Rectal smooth muscle tissue (tissue), 1 donor: ENCODE data around the gene PCNX2.

Experiments
- H3K27ac ChIP-seq: one replicate; pipeline ENCODE4 v1.7.0; 2013; ENCODE audit warnings: low read depth, low read length, inconsistent platforms
- H3K27me3 ChIP-seq: one replicate; pipeline ENCODE4 v1.7.0; 2013; ENCODE audit warnings: low read length; ENCODE audit not compliant: control insufficient read depth, insufficient read depth
- H3K36me3 ChIP-seq: one replicate; pipeline ENCODE4 v1.7.0; 2013; ENCODE audit warnings: low read length; ENCODE audit not compliant: control insufficient read depth, insufficient read depth
- H3K4me1 ChIP-seq: one replicate; pipeline ENCODE4 v1.7.0; 2013; ENCODE audit warnings: low read length; ENCODE audit not compliant: control insufficient read depth, insufficient read depth
- H3K4me3 ChIP-seq: one replicate; pipeline ENCODE4 v1.7.0; 2013; ENCODE audit warnings: low read length
- H3K9ac ChIP-seq: one replicate; pipeline ENCODE4 v1.7.0; 2013; ENCODE audit warnings: low read length

PCNX2 gene

DNA sequence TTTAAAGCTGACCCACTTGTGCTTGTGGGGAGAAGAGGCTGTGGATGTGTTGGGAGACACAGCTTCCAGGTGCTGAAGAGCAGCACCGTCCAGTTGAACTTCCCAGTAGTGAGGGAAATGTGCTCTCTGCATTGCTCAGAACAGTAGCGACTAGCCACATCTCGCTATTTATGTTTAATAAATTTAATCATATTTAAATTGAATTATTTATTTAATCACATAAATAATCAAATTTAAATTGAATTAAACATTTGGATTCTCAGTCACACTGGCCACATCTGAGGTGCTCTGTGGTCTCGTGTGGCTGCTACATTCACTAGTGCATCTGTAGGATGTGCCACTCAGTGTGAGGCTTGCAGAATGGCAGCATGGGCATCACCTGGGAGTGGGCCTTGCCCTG, 325.0 kb downstream of the PCNX2 start:
- Histone ChIP-seq H3K9ac (no peak overlapping the region), H3K27me3 (no peaks in the 10 kb centered on the region), H3K27ac (no peak overlapping the region), H3K36me3 (peaks cover 30% of the 10 kb centered on the region), H3K4me3 (no peak overlapping the region), H3K4me1 (no peaks in the 10 kb centered on the region)

DNA sequence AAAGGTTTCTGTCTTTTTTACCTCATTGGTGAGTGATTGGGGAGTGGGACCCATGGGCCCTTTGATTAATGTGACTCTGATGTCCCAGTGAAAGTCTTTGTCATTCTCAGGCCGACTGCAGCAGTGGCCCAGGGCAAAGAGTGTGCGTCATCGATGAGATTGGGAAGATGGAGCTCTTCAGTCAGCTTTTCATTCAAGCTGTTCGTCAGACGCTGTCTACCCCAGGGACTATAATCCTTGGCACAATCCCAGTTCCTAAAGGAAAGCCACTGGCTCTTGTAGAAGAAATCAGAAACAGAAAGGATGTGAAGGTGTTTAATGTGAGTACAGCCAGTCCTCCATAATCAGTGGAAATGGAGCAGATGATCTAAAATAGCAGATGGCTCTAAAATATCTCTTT, 325.7 kb downstream of the PCNX2 start:
- Histone ChIP-seq H3K4me3 (no peak overlapping the region), H3K27me3 (no peaks in the 10 kb centered on the region), H3K9ac (no peak overlapping the region), H3K36me3 (peaks cover 30% of the 10 kb centered on the region), H3K27ac (no peak overlapping the region), H3K4me1 (no peaks in the 10 kb centered on the region)

DNA sequence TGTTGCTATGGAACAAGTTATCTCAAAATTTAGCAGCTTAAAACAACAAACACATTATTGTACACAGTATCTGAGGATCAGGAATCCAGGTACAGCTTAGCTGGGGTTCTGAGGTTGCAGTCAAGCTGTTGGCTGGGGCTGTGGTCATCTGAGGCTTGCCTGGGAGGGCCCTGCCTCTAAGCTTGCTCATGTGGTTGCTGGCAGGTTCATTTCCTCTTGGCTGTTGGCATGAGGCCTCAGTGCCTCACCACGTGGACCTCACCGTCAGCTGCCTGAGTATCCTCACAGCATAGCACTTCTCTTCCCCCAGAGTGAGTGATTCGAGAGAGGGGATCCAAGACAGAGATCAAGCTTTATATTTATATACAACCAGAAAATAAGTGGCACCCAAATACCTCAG, 326.6 kb downstream of the PCNX2 start:
- no peak overlapping the region for H3K9ac ChIP-seq
- no peak overlapping the region for H3K4me3 ChIP-seq
- H3K27ac ChIP-seq, result no peak overlapping the region
- no peaks in the 10 kb centered on the region for H3K27me3 ChIP-seq
- H3K36me3 ChIP-seq, result peaks cover 27% of the 10 kb centered on the region
- no peaks in the 10 kb centered on the region for H3K4me1 ChIP-seq

DNA sequence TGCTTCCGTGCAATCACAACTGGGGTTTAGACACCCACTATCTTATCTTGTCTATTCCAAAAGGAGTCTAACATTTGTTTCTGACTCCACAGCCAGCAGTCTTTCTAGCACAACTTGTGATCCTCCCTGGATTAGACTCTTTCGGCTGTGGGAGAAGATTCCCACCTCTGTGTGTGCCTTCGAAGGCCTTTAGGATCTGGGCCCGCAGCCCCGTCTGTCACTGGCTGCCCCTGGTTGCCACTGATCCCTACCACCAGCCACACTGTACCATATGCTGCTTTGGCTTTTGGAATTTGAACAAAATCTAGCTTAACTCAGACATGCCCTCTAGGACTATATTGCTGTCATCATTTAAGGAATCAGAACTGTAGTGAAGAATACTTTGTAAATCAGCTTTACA, 327.1 kb downstream of the PCNX2 start:
- no peaks in the 10 kb centered on the region for H3K4me1 ChIP-seq
- no peaks in the 10 kb centered on the region for H3K27me3 ChIP-seq
- no peak overlapping the region for H3K27ac ChIP-seq
- no peak overlapping the region for H3K4me3 ChIP-seq
- H3K9ac ChIP-seq, result no peak overlapping the region
- peaks cover 27% of the 10 kb centered on the region for H3K36me3 ChIP-seq

DNA sequence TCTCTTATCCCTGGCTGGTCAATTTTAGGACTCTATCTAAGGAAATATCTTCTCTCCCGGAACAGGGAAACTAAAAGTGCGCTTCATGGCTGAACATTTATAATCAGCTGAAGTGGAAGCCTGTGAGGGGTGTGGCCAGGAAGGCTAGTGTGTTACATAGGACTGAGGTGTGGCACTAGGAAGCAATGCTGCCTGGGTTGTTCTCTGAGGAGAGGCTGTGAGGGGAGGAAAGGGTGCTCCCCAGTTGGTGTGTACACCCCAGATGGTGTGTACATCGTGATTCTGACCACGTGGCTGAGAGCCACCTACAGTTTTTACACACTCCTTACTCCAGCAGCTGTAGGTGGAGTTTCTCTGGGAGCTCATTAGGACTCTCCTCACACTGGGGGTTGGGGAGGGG, 328.9 kb downstream of the PCNX2 start:
- H3K36me3 ChIP-seq, result peaks cover 14% of the 10 kb centered on the region
- no peak overlapping the region for H3K4me3 ChIP-seq
- no peak overlapping the region for H3K9ac ChIP-seq
- H3K27me3 ChIP-seq, result no peaks in the 10 kb centered on the region
- H3K4me1 ChIP-seq, result no peaks in the 10 kb centered on the region
- no peak overlapping the region for H3K27ac ChIP-seq

DNA sequence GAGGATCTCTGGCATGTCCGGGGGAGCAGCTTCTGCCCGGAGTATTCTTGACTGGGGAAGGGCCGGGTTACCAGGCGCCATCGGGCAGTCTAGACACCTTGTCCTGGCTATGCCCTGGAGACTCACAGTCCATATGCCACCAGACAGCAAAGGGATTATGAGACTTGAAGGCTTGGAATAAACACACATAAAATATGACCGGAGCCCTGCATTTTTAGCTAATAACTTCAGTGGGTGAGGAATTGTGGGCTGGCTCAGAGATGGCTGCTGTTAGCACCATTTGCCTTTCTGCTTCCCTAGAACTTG, 329.7 kb downstream of the PCNX2 start:
- Histone ChIP-seq H3K4me3 (no peak overlapping the region), H3K4me1 (no peaks in the 10 kb centered on the region), H3K27ac (no peak overlapping the region), H3K36me3 (peaks cover 11% of the 10 kb centered on the region), H3K9ac (no peak overlapping the region), H3K27me3 (no peaks in the 10 kb centered on the region)

DNA sequence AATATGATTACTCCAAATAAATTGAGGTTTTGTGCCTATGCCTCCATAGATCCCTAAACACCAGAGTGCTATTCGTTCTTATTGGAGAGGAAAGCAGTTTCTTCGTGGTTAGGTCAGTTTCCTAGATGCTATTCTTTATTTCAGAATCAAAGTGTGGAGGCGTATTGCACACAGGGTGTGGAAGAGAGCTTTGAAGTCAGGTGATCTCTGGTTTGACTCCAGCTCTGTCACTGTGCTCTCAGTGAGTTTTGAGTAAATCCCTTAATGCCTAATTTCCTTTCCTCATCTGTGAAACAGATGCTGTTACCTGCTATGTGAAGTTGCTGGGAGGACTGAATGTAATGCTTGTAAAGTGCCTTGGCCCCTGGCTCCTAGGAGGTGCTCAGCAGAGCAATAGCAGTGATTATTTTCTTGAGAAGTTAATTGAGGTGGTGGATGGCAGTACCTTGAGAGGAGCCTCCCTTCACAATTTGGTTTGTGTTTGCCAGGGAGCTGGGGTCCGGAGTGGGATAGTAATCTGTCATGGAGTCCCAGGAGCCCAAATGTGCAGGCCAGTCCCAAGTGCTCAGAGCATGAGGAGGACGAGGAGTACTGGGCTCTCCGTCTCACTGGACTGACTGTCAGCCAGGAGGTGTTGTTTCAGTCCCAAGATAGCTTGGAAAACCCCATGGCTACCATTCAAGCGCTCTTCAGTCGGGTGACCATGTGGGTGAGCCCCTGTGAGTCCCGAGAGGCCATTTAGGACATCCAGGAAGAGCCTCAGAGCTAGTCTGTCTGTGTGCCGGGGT, 330.2 kb downstream of the PCNX2 start:
- no peak overlapping the region for H3K27ac ChIP-seq
- H3K9ac ChIP-seq, result no peak overlapping the region
- no peaks in the 10 kb centered on the region for H3K27me3 ChIP-seq
- no peak overlapping the region for H3K4me3 ChIP-seq
- H3K36me3 ChIP-seq, result peaks cover 6% of the 10 kb centered on the region
- no peaks in the 10 kb centered on the region for H3K4me1 ChIP-seq

DNA sequence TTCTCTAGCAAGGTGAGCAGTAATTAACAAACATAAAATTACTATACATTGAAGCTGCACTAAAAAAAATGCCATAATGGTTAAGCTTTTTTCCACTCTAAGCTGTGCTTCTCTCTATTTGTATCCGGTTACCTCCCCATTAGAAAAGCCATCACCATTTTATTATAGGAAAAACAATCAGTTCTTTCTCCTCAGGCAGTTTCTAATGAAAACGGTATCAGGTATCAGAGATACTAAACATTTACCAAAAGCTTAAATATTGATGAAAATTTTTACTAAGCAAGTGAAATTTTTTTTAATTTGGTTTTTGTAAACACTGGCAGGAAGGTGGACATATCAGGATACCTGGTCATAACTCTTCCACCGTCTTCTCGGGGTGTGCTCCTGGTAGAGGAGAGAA, 330.9 kb downstream of the PCNX2 start:
- H3K4me3 ChIP-seq, result no peak overlapping the region
- no peaks in the 10 kb centered on the region for H3K4me1 ChIP-seq
- H3K36me3 ChIP-seq, result peaks cover 3% of the 10 kb centered on the region
- no peak overlapping the region for H3K27ac ChIP-seq
- H3K9ac ChIP-seq, result no peak overlapping the region
- no peaks in the 10 kb centered on the region for H3K27me3 ChIP-seq

DNA sequence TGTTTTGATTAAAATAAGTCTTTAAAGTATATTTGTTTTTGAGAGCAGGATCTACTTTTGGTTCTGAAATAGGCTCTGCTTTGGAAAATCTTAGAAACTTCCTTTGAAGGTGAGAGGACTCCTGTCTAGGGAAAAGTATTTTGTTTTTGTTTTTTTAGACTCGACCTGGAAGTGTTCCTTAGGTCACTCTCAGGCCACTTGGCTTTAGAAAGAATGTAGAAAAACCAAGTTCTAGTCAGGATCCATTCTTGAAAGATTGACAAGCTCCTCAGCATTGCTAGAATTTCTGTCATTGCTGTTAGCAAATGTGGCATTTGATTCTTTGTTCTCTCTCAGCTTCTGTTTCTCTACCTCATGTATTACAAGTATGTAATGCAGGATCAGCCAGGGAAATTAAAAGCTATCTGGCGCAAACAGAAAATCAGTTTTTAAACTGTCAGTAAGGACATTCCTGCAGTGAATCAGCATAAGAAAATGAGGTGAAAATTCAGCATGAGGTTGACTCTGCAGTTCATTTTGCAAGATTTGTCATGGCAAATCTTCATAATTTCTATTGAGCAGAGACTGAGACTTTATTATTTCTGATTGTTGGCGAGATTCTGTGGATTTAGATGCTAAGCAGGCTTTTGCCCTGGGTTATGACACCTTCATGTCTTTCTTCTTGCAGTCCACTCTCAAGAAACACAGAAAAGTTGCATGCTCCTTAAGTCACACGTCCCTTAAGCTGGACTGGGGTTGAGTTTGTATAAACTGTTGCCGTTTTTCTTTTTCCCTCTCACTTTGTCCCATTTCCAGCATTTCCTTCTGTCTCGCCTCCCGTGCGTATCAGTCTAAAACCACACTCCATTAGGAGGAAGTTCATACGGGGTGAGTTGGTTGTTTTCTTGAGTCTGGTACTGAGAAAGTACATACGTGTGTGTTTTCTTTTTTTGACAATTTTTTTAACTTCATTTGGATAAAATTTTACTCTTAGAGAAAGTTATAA, 332.5 kb downstream of the PCNX2 start:
- Histone ChIP-seq H3K4me1 (no peaks in the 10 kb centered on the region), H3K36me3 (peaks cover 5% of the 10 kb centered on the region), H3K4me3 (no peak overlapping the region), H3K27me3 (no peaks in the 10 kb centered on the region), H3K27ac (no peak overlapping the region), H3K9ac (no peak overlapping the region)

DNA sequence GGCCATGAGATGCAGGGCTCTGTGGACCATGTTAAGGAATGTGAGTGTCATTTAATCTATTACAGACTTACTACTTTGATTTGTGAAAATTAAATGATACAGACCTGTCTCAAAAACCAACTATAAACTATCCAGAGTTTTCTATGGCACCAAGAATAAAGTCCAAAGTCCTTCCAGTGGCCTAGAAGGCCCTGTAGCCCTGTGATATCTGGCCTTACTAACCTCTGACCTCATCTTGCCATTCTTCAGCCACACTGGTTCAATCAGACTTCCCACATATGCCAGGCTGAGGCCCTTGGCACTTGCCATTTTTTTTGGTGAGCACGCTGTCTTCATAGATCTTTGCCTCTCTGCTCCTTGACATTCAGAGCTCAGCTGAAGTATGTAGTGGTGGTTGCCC, 337.5 kb downstream of the PCNX2 start:
- Histone ChIP-seq H3K27me3 (no peaks in the 10 kb centered on the region), H3K36me3 (peaks cover 11% of the 10 kb centered on the region), H3K9ac (no peak overlapping the region), H3K27ac (no peak overlapping the region), H3K4me1 (no peaks in the 10 kb centered on the region), H3K4me3 (no peak overlapping the region)

DNA sequence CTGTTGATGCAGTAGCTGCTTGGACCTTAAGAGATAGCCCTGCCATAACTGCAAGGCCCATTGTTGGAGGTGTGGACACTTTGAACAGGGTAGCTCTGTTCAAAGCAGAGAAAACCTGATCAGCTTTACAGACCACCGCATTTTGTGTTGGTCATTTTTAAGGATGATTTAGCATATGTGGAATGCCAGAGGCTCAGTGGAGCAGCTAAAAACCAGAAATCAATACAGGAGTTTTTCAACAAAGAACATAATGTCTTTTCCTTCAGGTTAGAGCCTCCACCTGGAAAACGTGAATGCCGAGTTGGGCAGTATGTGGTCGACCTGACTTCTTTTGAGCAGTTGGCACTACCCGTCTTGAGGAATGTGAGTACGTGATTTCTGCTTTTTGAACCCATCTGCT, 339.4 kb downstream of the PCNX2 start:
- H3K27ac ChIP-seq, result no peak overlapping the region

DNA sequence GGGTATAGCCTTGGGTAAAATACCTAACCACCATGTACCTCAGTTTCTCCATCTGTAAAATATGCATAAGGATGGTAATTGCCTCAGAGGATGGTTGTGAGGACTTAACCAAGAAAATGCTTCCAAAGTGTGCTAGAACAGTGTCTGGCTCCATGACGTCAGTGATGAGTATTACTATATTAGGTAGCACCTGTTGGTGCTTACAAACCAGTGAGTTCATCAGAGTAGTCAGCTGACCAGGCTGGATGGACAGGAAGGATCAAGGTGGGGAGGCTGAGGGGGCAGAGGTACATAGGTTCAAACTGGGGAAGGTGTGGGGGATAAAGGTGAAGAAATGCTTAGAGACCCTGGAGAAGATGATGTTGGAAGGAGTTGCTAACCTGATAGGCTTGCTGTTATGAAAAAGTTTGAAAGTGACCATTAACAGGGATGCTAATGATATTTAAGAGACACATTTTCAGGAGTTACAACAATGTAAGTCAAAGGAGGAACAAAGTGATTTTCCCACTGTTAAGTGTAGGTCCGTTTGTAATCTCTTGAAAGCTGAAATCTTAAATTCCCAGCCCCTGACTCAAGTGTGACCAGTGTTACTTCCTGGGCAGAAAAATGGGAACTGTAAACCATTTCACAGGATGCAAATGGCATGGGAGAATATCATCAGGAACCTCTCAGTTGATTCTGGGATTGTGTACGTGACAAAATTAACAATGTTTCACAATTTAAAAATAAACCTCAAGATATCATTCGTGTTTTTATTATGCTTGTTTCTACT, 340.7 kb downstream of the PCNX2 start:
- Histone ChIP-seq H3K36me3 (peaks cover 11% of the 10 kb centered on the region), H3K27me3 (no peaks in the 10 kb centered on the region), H3K27ac (no peak overlapping the region), H3K9ac (no peak overlapping the region), H3K4me1 (peaks cover 9% of the 10 kb centered on the region), H3K4me3 (no peak overlapping the region)

More for the DNA sequence above, 339.4 kb downstream of the PCNX2 start:
- H3K36me3 ChIP-seq, result peaks cover 11% of the 10 kb centered on the region
- no peaks in the 10 kb centered on the region for H3K27me3 ChIP-seq
- no peak overlapping the region for H3K4me3 ChIP-seq
- H3K9ac ChIP-seq, result no peak overlapping the region
- H3K4me1 ChIP-seq, result peaks cover 8% of the 10 kb centered on the region
